ENCODE results near the gene DNAH11. TPM values are rescaled to one million over a fixed set of nuclear protein-coding genes. Genes with fewer than 3 reads are reported as not detected.
A peak's percentile ranks its signal among the peaks of the same experiment; 100 is the strongest.

The DNAH11 gene
- total and polyA plus RNA-seq, 8 donors, result 0.86 to 7.6 (median 3.5) TPM

DNA sequence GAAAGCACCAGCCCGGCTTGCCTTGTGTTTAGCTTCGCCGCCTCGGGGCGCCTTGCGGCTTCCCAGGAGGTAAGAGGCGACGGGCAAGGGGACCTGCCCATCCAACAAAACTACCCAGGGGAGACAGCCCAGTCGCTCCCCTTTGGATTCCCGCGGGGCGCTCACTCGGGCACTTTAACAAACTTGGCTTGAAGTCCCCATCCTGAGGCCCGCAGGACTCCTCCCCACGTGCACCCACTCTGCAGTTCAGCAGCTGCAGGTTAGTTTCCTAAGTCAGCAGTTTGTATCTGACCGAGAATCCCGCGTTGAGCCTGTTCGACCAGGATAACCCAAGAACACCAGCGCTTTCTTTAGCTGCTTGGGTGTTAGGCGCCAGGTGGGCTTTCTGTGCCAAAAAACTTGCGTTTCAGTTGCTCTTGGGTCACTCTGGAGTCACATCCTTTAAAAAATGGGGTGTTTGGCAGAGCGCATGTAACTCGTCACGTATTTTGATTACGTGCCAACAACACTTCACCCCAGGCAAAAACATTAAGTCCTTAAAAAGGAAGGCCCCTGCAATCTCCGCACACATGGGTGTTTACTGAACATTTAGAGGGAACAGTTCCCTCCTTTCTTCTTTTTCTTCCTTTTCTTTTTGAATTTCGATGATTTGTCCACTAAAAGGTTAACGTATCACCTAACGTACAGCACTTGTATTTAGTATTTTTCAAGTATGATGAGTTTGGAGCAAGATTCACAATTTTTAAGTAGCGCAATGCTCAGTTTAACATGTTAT lies 876 bp downstream of the DNAH11 start:
- intact Hi-C loops (cut with DNase I), result no loop called here
- peak; percentile 69 for ATAC-seq
- TF ChIP-seq CTCF (IDR thresholded peaks at IDR 0.05), result no peak
- peak in 1 of 4 donors; percentile 33 for DNase-seq
- Histone ChIP-seq H3K4me1 (peaks cover 0 to 17% of the 10 kb centered on the region in 2 donors), H3K36me3 (no peaks in the 10 kb centered on the region), H3K4me3 (peak overlapping the region; percentile 39 to 48), H3K9me3 (no peaks in the 10 kb centered on the region), H3K27me3 (peaks cover 23 to 65% of the 10 kb centered on the region in 2 donors), H3K27ac (no peak overlapping the region)

DNA sequence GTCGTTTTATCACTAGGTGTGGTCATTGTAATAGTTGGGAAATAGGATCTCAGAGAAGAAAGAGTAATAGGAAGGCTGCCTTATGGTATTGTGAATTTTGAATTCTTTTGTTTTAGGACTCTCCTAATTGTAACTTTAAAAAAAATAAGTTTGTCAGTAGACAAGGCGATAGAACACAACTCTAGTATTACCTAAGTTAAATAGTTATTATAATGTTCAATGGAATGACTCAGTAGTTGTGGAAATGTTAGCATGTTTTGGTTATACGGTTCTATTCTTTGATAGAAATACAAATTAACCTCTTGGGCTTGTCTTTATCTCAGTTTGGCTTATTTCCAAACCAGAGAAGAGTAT lies 1.4 kb downstream of the DNAH11 start:
- H3K27ac ChIP-seq, result no peak overlapping the region
- H3K9me3 ChIP-seq, result no peaks in the 10 kb centered on the region
- H3K36me3 ChIP-seq, result no peaks in the 10 kb centered on the region
- peaks cover 0 to 17% of the 10 kb centered on the region in 2 donors for H3K4me1 ChIP-seq
- no peak for TF ChIP-seq CTCF (IDR thresholded peaks at IDR 0.05)
- intact Hi-C loops (cut with DNase I), result no loop called here
- peak overlapping the region in 1 of 2 donors; percentile 48 for H3K4me3 ChIP-seq
- ATAC-seq, result no peak
- H3K27me3 ChIP-seq, result peaks cover 23 to 65% of the 10 kb centered on the region in 2 donors
- no peak for DNase-seq

- Histone ChIP-seq H3K27ac (no peak overlapping the region), H3K36me3 (no peaks in the 10 kb centered on the region), H3K9me3 (no peaks in the 10 kb centered on the region), H3K4me1 (peaks cover 0 to 17% of the 10 kb centered on the region in 2 donors), H3K27me3 (peaks cover 23 to 65% of the 10 kb centered on the region in 2 donors), H3K4me3 (no peak overlapping the region)
- ATAC-seq (no peak), DNase-seq (peak in 1 of 4 donors; percentile 52)
- intact Hi-C loops (cut with DNase I), result no loop called here
- TF ChIP-seq CTCF (IDR thresholded peaks at IDR 0.05), result no peak
Measured at GRCh38 chr7:21544715-21545114, 1.9 kb downstream of the DNAH11 start.

- no peak for DNase-seq
- H3K36me3 ChIP-seq, result no peaks in the 10 kb centered on the region
- no peak for TF ChIP-seq CTCF (IDR thresholded peaks at IDR 0.05)
- H3K9me3 ChIP-seq, result no peaks in the 10 kb centered on the region
- no peak overlapping the region for H3K27ac ChIP-seq
- H3K27me3 ChIP-seq, result peaks cover 22 to 41% of the 10 kb centered on the region in 2 donors
- intact Hi-C loops (cut with DNase I), result no loop called here
- H3K4me1 ChIP-seq, result peaks cover 0 to 16% of the 10 kb centered on the region in 2 donors
- H3K4me3 ChIP-seq, result no peak overlapping the region
- no peak for ATAC-seq
Measured at GRCh38 chr7:21547501-21547900, 4.7 kb downstream of the DNAH11 start.

DNA sequence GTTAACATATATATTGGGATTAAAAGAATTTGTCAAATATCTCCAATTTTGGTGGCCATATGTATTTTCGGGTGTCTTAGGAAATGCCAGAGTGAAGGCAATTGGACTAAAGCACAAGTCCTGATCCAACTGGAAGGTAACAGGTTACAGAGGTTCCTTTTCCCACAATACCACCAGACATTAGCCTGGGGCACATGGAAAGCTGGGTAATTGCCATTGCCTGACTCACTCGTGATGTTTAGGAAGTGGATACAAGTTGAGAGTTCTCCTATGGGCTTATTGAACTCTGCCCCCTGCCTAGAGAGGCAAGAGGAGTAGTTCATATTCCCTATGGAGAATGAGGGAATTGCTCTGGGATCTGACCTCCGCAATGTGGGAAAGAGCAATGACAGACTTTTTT lies 5.7 kb downstream of the DNAH11 start:
- intact Hi-C loops (cut with DNase I), result no loop called here
- peaks cover 0 to 6% of the 10 kb centered on the region in 2 donors for H3K4me1 ChIP-seq
- no peak for TF ChIP-seq CTCF (IDR thresholded peaks at IDR 0.05)
- ATAC-seq (no peak), DNase-seq (no peak)
- no peaks in the 10 kb centered on the region for H3K9me3 ChIP-seq
- H3K27me3 ChIP-seq, result peaks cover 13 to 32% of the 10 kb centered on the region in 2 donors
- no peak overlapping the region for H3K27ac ChIP-seq
- H3K36me3 ChIP-seq, result no peaks in the 10 kb centered on the region
- H3K4me3 ChIP-seq, result no peak overlapping the region

All from left lung (tissue), 10 donors.